OCI-LY7 (cell line): ENCODE results near the gene PBX1. TPM values are rescaled to one million over a fixed set of nuclear protein-coding genes. Genes with fewer than 3 reads are reported as not detected.

ENCODE experiments used
- BruUV-seq: library from RNA; stranded (reverse); fragments of 400-500 nt; replicated peaks from 2 replicates; lab custom pipeline; 2021; lab: Mats Ljungman, UMichigan
- CTCF ChIA-PET: fragments of 300-600 bp; sonication (Branson Sonifier 250); formaldehyde crosslinking; loops from one replicate; lab custom pipeline; 2022; ENCODE audit warnings: antibody characterized with exemption; ENCODE audit not compliant: unreplicated experiment; lab: Charles Lee
- POLR2A ChIA-PET: fragments of 300-600 bp; sonication (Branson Sonifier 250); formaldehyde crosslinking; loops from one replicate; lab custom pipeline; 2022; ENCODE audit warnings: antibody characterized with exemption; lab: Charles Lee
- DNase-seq: peaks from one replicate; pipeline ENCODE4 v3.0.0-alpha.2; 2015; ENCODE audit warnings: low spot score
- H2AFZ ChIP-seq: fragments of 200-600 bp; sonication (generic), shearing (Covaris generic); 2 replicates; pipeline ENCODE4 v1.6.1; 2014; ENCODE audit warnings: mild to moderate bottlenecking, antibody characterized with exemption, low read length, moderate library complexity
- H3K27ac ChIP-seq: fragments of 200-600 bp; sonication (generic); 2 replicates; pipeline ENCODE4 v1.5.1; 2014; ENCODE audit warnings: mixed run types, low read depth, mild to moderate bottlenecking, moderate library complexity, low read length, inconsistent platforms; ENCODE audit not compliant: poor library complexity, severe bottlenecking
- H3K36me3 ChIP-seq: fragments of 200-600 bp; sonication (generic); 2 replicates; pipeline ENCODE4 v1.6.1; 2014; ENCODE audit warnings: mild to moderate bottlenecking, antibody characterized with exemption, low read length, moderate library complexity, mixed read lengths; ENCODE audit not compliant: insufficient read depth
- H3K4me1 ChIP-seq: fragments of 200-600 bp; sonication (generic); 2 replicates; pipeline ENCODE4 v1.5.1; 2014; ENCODE audit warnings: mild to moderate bottlenecking, low read length; ENCODE audit not compliant: insufficient read depth, poor library complexity, severe bottlenecking
- H3K4me2 ChIP-seq: fragments of 200-600 bp; sonication (generic); 2 replicates; pipeline ENCODE4 v1.6.1; 2014; ENCODE audit warnings: mild to moderate bottlenecking, low read length
- H3K4me3 ChIP-seq: fragments of 200-600 bp; sonication (generic); 2 replicates; pipeline ENCODE4 v1.5.1; 2014; ENCODE audit warnings: mild to moderate bottlenecking, low read depth, low read length; ENCODE audit not compliant: poor library complexity, severe bottlenecking
- H3K79me2 ChIP-seq: fragments of 200-600 bp; sonication (generic); 2 replicates; pipeline ENCODE4 v1.6.1; 2016; ENCODE audit warnings: low read depth, mild to moderate bottlenecking, low read length, moderate library complexity, mixed read lengths; ENCODE audit not compliant: insufficient read depth
- H3K9me2 ChIP-seq: fragments of 200-600 bp; sonication (generic); 2 replicates; pipeline ENCODE4 v1.6.1; 2016; ENCODE audit warnings: mild to moderate bottlenecking, low read length, mixed read lengths; ENCODE audit not compliant: insufficient read depth
- H3K9me3 ChIP-seq: fragments of 200-600 bp; sonication (generic); 2 replicates; pipeline ENCODE4 v1.6.1; 2014; ENCODE audit warnings: mild to moderate bottlenecking, mixed run types, low read length, mixed read lengths
- H4K20me1 ChIP-seq: fragments of 200-600 bp; sonication (generic); 2 replicates; pipeline ENCODE4 v1.6.1; 2014; ENCODE audit warnings: mild to moderate bottlenecking, antibody characterized with exemption, low read length, moderate library complexity, mixed read lengths; ENCODE audit not compliant: insufficient read depth
- CTCF ChIP-seq: fragments of 200-600 bp; sonication (generic); conservative IDR thresholded peaks from 2 replicates; pipeline ENCODE4 v1.5.1; 2014; ENCODE audit warnings: mild to moderate bottlenecking, antibody characterized with exemption, low read length, moderate library complexity, mixed read lengths
- EZH2phosphoT487 ChIP-seq: fragments of 200-600 bp; sonication (generic); IDR thresholded peaks from 2 replicates; pipeline ENCODE4 v1.6.1; 2018; ENCODE audit warnings: low read depth, borderline replicate concordance, mild to moderate bottlenecking, mixed run types, antibody characterized with exemption, low read length, moderate library complexity, mixed read lengths
- intact Hi-C: fragments of 100-400 bp; cut with micrococcal nuclease; formaldehyde crosslinking; loops from one replicate; pipeline ENCODE4 v1.10.0; 2022; ENCODE audit not compliant: unreplicated experiment
- total RNA-seq, 2 experiments: library from RNA; depleted of rRNA in 1 of 2; stranded (reverse); fragments of >200 nt in 1 of 2; shearing (Covaris generic) in 1 of 2; gene quantifications; 2 replicates each; pipeline ENCODE4 v1.2.3, GENCODE V29; 2014 to 2022

The PBX1 gene
- total RNA-seq, 2 experiments from 2014 or later = not detected

GRCh38 chr1:164806531-164806930 lies 247.5 kb downstream of the PBX1 start:
- Histone ChIP-seq H2AFZ (no peak overlapping the region), H3K4me2 (no peak overlapping the region), H3K79me2 (no peaks in the 10 kb centered on the region), H3K9me2 (no peaks in the 10 kb centered on the region), H3K4me3 (no peak overlapping the region), H3K27ac (no peak overlapping the region), H4K20me1 (no peaks in the 10 kb centered on the region), H3K36me3 (no peaks in the 10 kb centered on the region), H3K4me1 (no peaks in the 10 kb centered on the region), H3K9me3 (no peaks in the 10 kb centered on the region)
- POLR2A ChIA-PET = interaction anchor here (1.1 kb wide), 1 partner anchor 18 kb away, joined by 3 read pairs; no protein-coding TSS in a partner anchor
- no TSS peak for BruUV-seq
- TF ChIP-seq CTCF (no peak), EZH2phosphoT487 (no peak)
- intact Hi-C loops = no loop called here
- no peak for DNase-seq
- CTCF ChIA-PET = no interaction called here

GRCh38 chr1:164813776-164814175 lies 254.8 kb downstream of the PBX1 start:
- ChIA-PET POLR2A (no interaction called here), CTCF (no interaction called here)
- Histone ChIP-seq H3K4me2 (no peak overlapping the region), H3K4me1 (no peaks in the 10 kb centered on the region), H3K4me3 (no peak overlapping the region), H3K79me2 (no peaks in the 10 kb centered on the region), H3K9me2 (no peaks in the 10 kb centered on the region), H3K9me3 (no peaks in the 10 kb centered on the region), H2AFZ (no peak overlapping the region), H3K36me3 (no peaks in the 10 kb centered on the region), H3K27ac (no peak overlapping the region), H4K20me1 (no peaks in the 10 kb centered on the region)
- TF ChIP-seq EZH2phosphoT487 = no peak
- no peak for TF ChIP-seq CTCF
- intact Hi-C loops = no loop called here
- no TSS peak for BruUV-seq
- no peak for DNase-seq

- Histone ChIP-seq H4K20me1 (no peaks in the 10 kb centered on the region), H3K27ac (no peak overlapping the region), H3K9me3 (no peaks in the 10 kb centered on the region), H3K4me1 (no peaks in the 10 kb centered on the region), H2AFZ (no peak overlapping the region), H3K36me3 (no peaks in the 10 kb centered on the region), H3K79me2 (no peaks in the 10 kb centered on the region), H3K4me2 (no peak overlapping the region), H3K4me3 (no peak overlapping the region), H3K9me2 (no peaks in the 10 kb centered on the region)
- TF ChIP-seq CTCF (no peak), EZH2phosphoT487 (no peak)
- CTCF ChIA-PET = no interaction called here
- no TSS peak for BruUV-seq
- intact Hi-C loops = no loop called here
- DNase-seq = no peak
- POLR2A ChIA-PET = interaction anchor here (0.6 kb wide), 1 partner anchor 411 kb away, joined by 6 read pairs; no protein-coding TSS in a partner anchor
These were observed 262.7 kb downstream of the PBX1 start for GRCh38 chr1:164821648-164822047.
